Choroid plexus epithelial cell (primary cell): ENCODE measurements around the gene NCEH1.

Source experiments
- DNase-seq: peaks from one replicate; pipeline ENCODE4 v3.0.0-alpha.2; 2010; ENCODE audit warnings: low read depth
- H3K4me3 ChIP-seq: 2 replicates; pipeline ENCODE4 v1.5.1; 2011; ENCODE audit warnings: low read depth, mild to moderate bottlenecking, control low read depth, low read length, moderate library complexity
- TF ChIP-seq, protein P1 (sequence below): conservative IDR thresholded peaks from 2 replicates; pipeline ENCODE4 v1.5.1; 2011; ENCODE audit warnings: low read depth, mild to moderate bottlenecking, control low read depth, inconsistent platforms, low read length, moderate library complexity

NCEH1 gene

DNA sequence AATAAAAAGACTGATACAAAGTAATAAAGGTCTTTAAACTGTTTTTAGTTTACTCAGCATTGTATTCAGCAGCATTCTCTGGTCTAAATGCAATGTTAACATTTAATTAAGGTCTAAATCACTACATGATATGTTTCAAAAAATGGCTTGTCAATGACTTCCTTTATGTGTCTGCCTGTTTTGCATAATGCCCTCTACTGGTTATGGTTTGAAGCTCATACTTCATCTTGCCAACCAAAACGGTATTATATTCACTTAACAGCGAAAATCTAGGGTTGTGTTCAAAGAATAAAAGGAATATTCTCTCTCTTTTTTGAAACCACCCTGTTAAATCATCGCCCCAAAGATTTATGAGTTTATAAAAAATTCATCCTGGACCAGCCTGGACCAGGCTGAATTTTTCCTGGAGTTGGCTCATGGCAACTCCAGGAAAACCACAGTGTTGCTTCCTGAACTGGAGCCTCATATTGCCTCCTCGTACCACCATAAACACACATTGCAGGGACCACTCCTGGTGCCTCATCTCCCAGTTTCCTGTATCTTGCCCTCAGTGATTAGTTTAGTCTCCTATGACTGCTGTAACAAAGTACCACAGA lies 6.7 kb upstream of the NCEH1 start:
- H3K4me3 ChIP-seq: no peak overlapping the region
- DNase-seq: peak; percentile 28
- TF ChIP-seq, protein P1, sequence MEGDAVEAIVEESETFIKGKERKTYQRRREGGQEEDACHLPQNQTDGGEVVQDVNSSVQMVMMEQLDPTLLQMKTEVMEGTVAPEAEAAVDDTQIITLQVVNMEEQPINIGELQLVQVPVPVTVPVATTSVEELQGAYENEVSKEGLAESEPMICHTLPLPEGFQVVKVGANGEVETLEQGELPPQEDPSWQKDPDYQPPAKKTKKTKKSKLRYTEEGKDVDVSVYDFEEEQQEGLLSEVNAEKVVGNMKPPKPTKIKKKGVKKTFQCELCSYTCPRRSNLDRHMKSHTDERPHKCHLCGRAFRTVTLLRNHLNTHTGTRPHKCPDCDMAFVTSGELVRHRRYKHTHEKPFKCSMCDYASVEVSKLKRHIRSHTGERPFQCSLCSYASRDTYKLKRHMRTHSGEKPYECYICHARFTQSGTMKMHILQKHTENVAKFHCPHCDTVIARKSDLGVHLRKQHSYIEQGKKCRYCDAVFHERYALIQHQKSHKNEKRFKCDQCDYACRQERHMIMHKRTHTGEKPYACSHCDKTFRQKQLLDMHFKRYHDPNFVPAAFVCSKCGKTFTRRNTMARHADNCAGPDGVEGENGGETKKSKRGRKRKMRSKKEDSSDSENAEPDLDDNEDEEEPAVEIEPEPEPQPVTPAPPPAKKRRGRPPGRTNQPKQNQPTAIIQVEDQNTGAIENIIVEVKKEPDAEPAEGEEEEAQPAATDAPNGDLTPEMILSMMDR: peak; percentile 39

DNA sequence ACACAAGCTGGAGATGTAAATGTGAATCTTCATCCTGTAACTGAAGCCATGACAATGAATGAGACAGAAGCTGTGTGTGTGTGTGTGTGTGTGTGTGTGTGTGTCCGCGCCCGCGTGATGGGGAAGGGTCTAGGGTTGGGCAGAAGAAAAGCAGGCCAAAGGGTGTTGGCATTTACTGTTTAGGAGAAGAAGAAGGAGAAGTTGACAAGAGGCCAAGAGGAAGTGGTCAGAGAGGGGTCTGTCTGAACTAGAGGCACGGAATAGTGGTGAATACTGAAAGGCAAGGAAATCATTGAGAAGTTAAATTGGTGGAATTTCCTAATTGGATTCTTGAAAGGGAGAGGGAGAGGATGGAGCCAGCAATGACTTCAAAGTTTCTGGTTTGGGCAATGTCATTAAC lies 5.6 kb upstream of the NCEH1 start:
- TF ChIP-seq, protein P1: no peak
- no peak overlapping the region for H3K4me3 ChIP-seq
- DNase-seq: no peak

DNA sequence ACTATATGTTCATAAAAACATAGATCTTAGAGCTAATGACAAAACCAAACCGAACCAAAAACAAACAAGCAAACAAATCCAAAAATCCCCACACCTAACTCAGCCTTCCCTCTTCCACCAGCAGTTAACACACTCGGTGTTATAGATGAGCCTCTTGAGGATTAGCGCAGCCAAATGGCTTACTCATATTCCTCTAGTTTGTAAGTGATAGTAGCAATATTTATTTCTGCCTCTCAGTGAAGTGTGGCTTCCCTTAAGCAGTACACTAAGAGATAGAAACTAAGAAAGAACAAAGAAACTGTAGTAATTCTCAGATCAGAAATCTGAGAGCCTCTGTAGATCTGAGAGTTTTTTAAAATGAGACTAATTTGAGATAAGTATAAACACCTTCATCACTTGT lies 2.4 kb upstream of the NCEH1 start:
- DNase-seq: no peak
- H3K4me3 ChIP-seq: no peak overlapping the region
- TF ChIP-seq, protein P1: no peak

DNA sequence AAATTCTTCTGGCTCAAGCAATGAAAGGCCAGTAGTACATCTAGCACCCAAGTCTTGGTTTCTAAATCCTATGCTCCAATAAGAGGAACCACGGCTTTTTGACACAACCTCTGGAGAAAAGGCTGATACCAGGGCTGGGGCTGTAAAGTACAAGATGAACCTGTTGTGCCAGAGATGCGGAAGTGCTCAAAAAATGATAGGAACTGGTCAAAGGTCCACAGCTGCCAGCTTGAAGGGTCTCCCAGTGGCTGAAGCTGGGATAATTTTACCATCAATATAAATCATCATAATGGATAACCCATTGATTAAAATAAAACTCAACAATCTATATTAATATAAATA lies 558 bp upstream of the NCEH1 start:
- TF ChIP-seq, protein P1: no peak
- peak overlapping the region; percentile 94 for H3K4me3 ChIP-seq
- no peak for DNase-seq

DNA sequence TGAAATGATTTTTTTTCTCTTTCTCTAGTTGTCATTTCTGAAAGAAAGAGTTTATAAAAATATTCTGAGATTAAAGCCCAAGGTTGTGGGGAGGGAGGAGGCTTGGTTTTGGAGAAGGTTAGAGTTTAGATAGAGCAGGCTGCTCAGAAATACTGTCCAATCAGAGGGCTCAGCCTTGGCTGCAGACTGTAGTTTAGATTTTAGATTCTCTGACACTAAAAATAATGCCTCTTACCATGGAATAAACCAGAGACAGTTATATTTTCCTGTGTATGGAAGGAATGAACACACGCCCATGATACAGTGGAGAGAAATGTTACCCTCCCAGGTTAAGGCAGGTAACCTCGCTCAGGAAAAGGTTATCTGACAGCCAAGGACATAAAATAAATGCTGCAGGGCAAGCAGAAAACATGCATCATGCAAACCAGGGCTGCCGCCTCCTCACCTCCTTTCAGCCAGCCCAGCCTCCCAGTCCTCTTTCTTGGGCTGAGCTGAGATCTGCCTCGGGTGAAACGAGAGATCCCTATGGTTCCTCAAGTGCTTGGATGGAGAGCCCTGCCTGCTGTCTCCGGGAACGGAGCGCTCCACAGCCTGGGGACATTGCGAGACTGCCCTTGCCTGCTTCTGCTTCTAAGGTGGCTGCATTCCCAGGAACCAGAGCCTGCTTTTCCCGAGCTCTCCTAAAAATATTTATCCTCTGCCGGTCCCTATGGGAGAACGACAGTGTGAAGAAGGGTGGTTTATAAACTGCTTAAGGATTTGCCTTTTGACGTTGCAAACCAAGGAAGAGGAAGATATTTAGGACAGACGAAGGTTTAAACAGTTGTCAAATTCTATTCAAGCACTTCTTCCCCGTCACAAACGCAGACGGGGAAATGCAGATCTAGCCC lies 848 bp downstream of the NCEH1 start:
- TF ChIP-seq, protein P1: no peak
- peak overlapping the region; percentile 94 for H3K4me3 ChIP-seq
- DNase-seq: peak; percentile 48

DNA sequence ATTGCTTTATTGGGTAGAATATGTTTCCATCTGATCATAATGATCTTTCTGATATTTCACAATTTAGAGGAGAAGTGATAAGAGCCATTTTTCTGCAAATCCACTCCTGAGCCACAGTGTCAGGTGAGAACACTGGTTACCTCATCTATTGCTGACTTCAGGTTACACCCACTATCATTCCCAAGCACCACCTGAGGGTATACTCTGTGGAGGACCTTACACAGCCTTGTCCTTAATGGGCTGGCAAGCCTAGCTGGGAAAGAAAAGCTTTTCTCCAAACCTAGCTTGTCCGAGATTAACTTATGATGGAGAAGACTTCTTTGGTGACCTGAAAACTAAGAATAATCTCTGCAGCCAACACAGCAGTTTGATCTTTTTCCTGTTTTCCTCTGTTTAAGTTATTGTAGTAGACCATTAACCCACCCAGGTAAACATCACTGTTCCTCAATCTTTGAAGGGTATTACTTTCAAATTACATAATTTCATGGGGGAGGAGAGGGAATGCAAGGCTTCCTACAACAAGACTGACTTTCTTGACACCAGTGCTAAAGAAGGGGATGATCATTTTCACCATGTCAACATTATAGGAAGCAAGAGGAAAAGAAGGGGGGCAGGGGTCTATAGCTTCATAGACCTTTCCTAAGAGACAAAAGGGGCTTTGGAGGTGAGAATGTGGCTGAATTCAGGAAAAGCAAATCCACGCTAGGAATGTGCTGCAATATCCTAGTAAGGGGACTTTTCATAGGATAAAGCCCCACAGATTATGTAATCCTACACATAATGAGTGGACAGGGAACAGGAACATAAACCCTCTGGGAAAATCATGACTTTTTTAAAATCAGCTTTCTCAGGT lies 1.7 kb downstream of the NCEH1 start:
- DNase-seq: no peak
- TF ChIP-seq, protein P1: no peak
- no peak overlapping the region for H3K4me3 ChIP-seq
